ENCODE data around the gene RELT.

- TF ChIP-seq CTCF (IDR thresholded peaks at IDR 0.05): no peak
- TF ChIP-seq EP300 (IDR thresholded peaks at IDR 0.05): no peak
Observed at GRCh38 chr11:73383249-73384124, 7.3 kb downstream of the RELT start.

All from tibial nerve (tissue), 4 donors.